HepG2 (cell line): ENCODE data around the gene FNBP1L.

ENCODE experiments used
- SIX1 ChIP-seq: sonication (generic); formaldehyde crosslinking; IDR thresholded peaks from 2 replicates; pipeline ENCODE4 v1.4.0; 2020; ENCODE audit warnings: missing genetic modification reagents, borderline replicate concordance
- TAF1 ChIP-seq: sonication (generic); formaldehyde crosslinking; IDR thresholded peaks from 2 replicates; pipeline ENCODE4 v1.4.0; 2020; ENCODE audit warnings: missing genetic modification reagents
- ZNF24 ChIP-seq: fragments of 450-650 bp; IDR thresholded peaks from 2 replicates; pipeline ENCODE4 v1.6.1; 2017; ENCODE audit warnings: antibody characterized with exemption, mild to moderate bottlenecking
- ZNF501 ChIP-seq: sonication (generic); formaldehyde crosslinking; IDR thresholded peaks from 2 replicates; pipeline ENCODE4 v1.5.1; 2020; ENCODE audit warnings: mild to moderate bottlenecking, moderate library complexity, missing genetic modification reagents

DNA sequence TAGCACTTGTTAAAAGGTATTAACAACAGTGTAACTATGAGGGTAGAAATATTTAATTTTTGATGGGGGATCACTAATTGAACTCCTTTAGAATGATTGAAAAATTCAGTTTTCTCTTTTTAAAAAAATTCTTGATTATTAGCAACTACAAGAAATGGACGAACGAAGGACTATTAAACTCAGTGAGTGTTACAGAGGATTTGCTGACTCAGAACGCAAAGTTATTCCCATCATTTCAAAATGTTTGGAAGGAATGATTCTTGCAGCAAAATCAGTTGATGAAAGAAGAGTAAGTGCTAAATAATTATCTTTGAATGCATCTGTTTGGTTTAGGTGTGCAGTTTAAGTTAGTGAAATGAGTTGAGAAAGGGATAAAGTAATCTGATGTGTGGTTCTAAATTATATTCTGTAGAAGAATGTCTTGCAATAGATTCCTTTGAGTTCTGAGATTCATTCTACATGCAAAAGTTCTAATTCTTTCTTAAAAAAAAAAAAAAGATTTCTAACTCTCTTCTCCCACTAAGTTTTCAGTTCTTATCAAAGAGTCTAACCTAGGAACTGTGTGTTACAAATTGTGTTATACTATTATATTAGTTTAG lies 85.0 kb downstream of the FNBP1L start:
- no peak for TF ChIP-seq ZNF501 (CRISPR knock-in tag)
- no peak for TF ChIP-seq ZNF24
- TF ChIP-seq TAF1, result no peak
- no peak for TF ChIP-seq SIX1 (CRISPR knock-in tag)
